ENCODE data around the gene TWF1.
"Not testable (repeated sequence)": the region's sequence is repeated elsewhere in the genome, so short reads cannot be mapped to it uniquely, and the experiment has no call there.

TWF1 gene

GRCh38 chr12:43805149-43805859 lies 813 bp downstream of the TWF1 start:
- DNase-seq = no peak

DNA sequence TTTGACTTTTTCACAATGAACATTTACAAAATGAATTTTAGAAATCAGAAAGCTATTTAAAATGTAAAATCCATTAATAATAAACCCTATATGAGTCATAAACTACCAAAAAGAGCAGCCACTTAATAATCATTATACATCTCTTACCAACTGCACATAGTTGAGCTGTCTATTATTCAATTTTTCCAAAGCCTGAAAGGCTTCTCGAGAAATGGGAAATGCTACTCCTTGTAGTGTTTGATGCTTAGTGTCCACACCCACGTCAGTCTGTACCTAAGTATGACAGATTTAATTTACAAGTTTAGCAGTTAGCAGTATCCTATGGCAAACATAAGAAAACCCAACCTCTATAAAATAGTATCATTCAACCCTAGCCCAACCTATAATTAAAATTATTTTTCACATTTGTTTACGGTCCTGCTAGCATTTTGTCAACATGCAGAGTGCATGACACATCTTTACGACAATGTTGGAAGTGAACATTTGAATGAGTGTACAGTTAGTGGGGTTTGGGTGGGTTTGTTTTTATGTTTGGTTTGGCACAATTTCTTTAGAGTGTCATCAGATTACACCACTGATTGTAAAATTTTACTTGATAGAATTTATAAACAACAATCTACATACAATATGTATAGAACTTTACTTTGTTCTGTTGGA lies 8.4 kb downstream of the TWF1 start:
- DNase-seq = no peak

DNA sequence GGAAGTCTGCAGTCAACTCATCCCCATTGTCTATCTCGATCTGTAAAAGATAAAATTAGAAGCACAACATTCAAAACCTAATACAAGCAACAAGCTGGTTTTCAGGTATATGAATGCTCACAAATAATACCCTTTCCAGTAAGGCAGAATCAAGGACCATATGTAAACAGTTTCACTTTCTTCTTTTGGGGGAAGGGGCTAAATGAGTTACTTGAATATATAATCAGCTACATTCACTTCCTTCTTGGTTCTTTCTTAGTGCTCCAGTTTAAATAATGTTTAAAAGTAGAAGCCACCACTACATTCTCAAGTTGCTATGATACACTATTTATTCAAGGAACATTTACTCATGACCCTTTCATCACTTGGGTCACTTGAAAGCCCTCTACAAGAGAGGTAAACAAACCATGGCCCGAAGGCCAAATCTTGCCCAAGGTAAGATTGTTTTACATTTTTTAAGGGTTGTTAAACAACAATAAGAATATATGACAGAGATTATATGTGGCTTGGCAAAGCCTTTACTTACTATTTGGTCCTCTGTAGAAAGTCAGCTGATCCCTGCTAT lies 10.3 kb downstream of the TWF1 start:
- no peak for DNase-seq

DNA sequence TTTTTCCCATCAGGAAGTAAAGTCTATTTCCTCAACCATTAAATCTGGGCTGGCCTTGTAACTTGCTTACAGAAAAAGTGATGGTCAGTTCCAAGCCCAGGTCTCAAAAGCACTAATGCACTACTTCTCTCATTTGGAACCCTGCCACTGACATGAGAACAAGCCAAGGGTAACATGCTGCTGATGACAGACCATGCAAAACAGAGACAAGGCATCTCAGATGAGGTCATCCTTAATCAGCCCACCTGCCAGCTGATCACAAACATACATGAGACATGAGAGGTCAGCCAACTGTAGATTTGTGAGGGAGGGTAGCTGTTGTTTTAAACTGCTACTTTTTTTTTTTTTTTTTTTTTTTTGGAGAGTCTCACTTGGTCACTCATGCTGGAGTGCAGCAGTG lies 16.2 kb downstream of the TWF1 start:
- DNase-seq = peak; percentile 58

DNA sequence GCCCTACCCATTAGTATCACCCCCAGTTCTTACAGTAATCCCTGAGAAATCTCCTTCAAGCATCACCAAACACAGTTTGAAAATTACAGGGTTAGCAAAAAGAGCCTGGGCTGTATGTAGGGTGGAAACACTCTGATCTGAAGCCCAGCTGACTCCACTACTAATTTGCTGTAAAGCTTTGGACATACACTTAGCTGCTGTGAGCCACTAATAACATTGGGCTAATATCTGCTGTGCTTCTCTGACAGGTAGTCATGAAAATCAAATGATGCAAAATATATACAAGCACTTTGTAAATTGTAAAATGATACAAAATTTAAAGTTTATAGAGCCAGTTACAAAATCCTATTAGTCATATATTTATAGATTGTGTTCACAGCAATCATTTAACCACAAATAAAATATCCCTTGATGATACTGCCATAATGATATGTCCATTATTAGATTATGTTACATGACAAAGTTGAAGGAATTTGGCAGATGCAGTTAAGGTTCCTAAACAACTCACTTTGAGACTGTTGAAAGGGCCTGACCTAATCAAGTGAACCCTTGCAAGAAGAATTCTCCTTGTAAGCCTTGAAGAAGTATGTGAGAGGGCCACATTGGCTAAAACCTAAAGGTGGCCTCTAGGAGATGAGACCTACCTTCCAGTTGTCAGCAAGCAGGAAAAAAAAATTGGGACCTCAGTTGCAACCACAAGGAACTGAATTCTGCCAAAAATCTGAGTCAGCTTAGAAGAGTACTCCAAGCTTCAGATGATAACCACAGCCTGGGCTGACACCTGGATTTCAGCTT lies 19.0 kb downstream of the TWF1 start:
- DNase-seq = peak; percentile 18

DNA sequence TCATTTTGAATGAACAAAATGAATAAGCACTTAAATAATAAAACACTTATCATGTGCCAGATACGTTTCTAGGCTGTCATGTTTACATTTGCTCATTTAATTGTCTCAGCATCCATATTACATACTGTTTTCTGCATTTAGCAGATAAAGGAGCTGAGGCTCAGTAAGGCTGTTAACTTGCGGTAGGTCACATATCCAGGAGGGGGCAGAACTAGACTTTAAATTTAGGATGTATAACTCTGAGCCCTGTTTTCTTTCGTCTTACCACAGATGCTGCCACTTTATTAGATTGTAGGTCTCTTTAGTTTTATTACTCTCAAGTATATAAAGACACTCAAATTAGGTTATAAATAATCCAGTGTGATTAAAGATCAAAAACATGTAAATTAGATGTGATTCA lies 29.6 kb downstream of the TWF1 start:
- DNase-seq = peak; percentile 22

GRCh38 chr12:43766291-43766690 lies 39.8 kb downstream of the TWF1 start:
- peak; percentile 39 for DNase-seq

DNA sequence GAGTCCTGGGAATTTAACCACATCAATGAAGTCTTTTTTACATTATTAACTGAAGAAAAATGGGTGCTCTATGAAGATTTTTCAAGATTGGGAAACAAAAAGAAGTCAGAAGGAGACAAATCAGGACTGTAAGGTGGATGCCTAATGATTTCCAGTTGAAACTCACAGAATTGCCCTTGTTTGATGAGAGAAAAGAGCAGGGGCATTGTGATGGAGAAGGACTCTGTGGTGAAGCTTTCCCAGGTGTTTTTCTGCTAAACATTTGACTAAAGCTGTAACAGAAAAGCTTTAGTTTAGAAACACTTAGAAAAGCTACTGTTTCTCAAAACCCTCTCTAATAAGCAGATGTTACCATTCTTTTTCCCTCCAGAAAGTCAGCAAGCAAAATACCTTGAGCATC lies 41.6 kb downstream of the TWF1 start:
- no peak for DNase-seq

- no peak for DNase-seq
Measured at GRCh38 chr12:43763769-43764168, 42.3 kb downstream of the TWF1 start.

GRCh38 chr12:43762596-43762995 lies 43.5 kb downstream of the TWF1 start:
- DNase-seq = no peak

DNA sequence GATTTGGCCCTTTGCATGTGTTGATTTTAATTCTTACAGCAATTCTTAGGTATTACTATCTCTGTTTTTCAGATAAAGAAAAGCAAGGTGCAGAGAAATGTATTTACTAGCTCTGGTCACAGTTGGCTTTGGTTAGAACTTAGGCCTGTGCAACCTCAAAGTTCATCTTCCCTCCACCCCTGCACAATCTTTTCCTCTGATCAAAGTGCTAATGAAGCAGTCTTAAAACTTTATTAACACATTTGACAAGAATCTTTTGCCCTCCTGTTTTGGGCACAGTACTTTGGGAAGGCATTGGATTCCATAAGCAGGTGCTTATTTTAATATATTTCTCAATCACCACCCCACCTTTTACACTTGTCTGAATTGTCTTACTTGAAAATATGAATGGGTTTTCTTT lies 44.6 kb downstream of the TWF1 start:
- DNase-seq = no peak

DNA sequence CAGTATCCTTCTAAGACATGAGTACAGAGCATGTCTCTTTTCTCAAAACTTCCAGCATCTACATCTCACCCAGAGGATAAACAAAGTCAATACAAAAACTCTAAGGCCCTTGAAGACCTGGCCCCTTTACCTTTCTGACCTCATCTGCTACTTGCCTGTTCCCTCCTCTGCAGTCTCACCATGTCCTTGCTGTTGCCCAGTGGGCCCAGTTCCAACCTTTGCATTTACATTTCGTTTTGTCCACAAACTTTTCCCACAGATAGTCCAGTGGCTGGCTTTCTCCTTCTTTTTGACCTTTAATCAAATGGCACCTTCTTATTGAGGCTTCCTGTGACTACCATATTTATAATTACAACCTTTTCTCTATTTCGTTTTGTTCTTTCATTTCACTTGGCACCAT lies 45.7 kb downstream of the TWF1 start:
- no peak for DNase-seq

- DNase-seq = peak; percentile 97
Measured at GRCh38 chr12:43758728-43759563, 47.2 kb downstream of the TWF1 start, which contains the start of the genes IRAK4 and PUS7L. TSS of gene IRAK4 (plus strand) at chr12:43758951. CDS start at chr12:43768112, 9,161 bp downstream. TSS of gene PUS7L (minus strand) at chr12:43758790. CDS start at chr12:43755245, 3,545 bp downstream.

GRCh38 chr12:43758247-43758727 lies 47.8 kb downstream of the TWF1 start:
- peak; percentile 33 for DNase-seq

GRCh38 chr12:43754015-43754414 lies 52.1 kb downstream of the TWF1 start:
- no peak for DNase-seq

GRCh38 chr12:43751360-43751759 lies 54.8 kb downstream of the TWF1 start:
- not testable (repeated sequence) for DNase-seq

- DNase-seq = no peak
Measured at GRCh38 chr12:43750814-43751213, 55.3 kb downstream of the TWF1 start.

DNA sequence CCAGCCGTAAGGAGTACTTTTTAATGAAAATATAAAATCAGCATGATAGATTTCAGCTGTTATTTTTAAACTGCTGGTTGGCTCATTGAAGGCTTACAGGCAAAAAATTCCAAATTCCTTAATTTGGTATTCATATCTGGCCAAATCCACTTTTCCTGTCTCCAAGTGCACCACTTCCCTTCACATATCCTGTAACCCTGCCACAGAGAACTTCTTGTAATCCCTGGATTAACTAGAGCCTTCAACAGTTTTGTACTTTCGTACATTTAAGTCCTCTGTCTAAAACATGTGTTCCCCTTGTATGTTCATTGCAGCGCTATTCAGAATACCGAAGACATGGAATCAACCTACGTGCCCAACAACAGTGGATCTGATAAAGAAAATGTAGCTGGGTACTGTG lies 57.1 kb downstream of the TWF1 start:
- DNase-seq = no peak

DNA sequence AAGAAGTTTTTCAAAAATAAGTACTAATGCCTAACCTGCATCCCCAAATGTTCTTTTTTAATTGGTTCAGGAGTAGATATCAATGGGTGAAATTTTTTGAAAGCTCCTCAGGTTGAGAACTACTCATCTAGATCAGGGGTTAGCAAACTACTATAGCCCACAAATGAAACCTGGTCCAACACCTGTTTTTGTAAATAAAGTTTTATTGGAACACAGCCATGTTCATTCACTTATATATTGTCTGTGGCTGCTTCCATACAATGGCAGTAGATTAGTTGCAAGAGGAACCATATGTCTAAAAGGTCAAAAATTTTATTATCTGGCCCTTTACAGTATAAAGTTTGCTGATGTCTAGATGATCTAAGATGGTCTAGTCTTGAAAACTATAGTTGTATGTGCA lies 61.3 kb downstream of the TWF1 start:
- no peak for DNase-seq
